PC-9 (cell line): ENCODE data around the gene OTOP2. TPM values are rescaled to one million over a fixed set of nuclear protein-coding genes. Genes with fewer than 3 reads are reported as not detected.

Source experiments
- BruUV-seq: library from RNA; stranded (reverse); fragments of 400-500 nt; replicated peaks from 2 replicates; lab custom pipeline; 2021; lab: Mats Ljungman, UMichigan
- CTCF ChIA-PET: fragments of 300-600 bp; sonication (Branson Sonifier 250); formaldehyde crosslinking; loops from one replicate; lab custom pipeline; 2022; ENCODE audit warnings: antibody characterized with exemption; lab: Charles Lee
- POLR2A ChIA-PET: fragments of 300-600 bp; sonication (Branson Sonifier 250); formaldehyde crosslinking; loops from one replicate; lab custom pipeline; 2022; ENCODE audit warnings: antibody characterized with exemption; ENCODE audit not compliant: unreplicated experiment; lab: Charles Lee
- DNase-seq, 2 experiments: peaks; one replicate each; pipeline versions ENCODE4 v3.0.0 to v3.0.0-alpha.2; 2015 to 2022; ENCODE audit warnings: mixed read lengths in 1 of 2
- H2AFZ ChIP-seq: fragments of 200-600 bp; sonication (generic); 2 replicates; pipeline ENCODE4 v1.8.1; 2017; ENCODE audit warnings: antibody characterized with exemption
- H3F3A ChIP-seq: fragments of 200-600 bp; sonication (generic); 2 replicates; pipeline ENCODE4 v1.8.1; 2017; ENCODE audit warnings: antibody characterized with exemption, mild to moderate bottlenecking, low read depth; ENCODE audit not compliant: insufficient read depth
- H3K27ac ChIP-seq: fragments of 200-600 bp; sonication (generic); 2 replicates; pipeline ENCODE4 v1.6.1; 2016; ENCODE audit warnings: mixed run types
- H3K27me3 ChIP-seq: fragments of 200-600 bp; sonication (generic); 2 replicates; pipeline ENCODE4 v1.6.1; 2016; ENCODE audit warnings: low read depth, mixed run types; ENCODE audit not compliant: insufficient read depth
- H3K36me3 ChIP-seq: fragments of 200-600 bp; sonication (generic); 2 replicates; pipeline ENCODE4 v1.6.1; 2016; ENCODE audit warnings: low read depth, mixed run types
- H3K4me1 ChIP-seq: fragments of 200-600 bp; sonication (generic); replicated peaks from 2 replicates; pipeline ENCODE4 v1.6.1; 2016; ENCODE audit warnings: mixed run types; ENCODE audit not compliant: insufficient read depth
- H3K4me2 ChIP-seq: fragments of 200-600 bp; sonication (generic); 2 replicates; pipeline ENCODE4 v1.6.1; 2017; ENCODE audit warnings: mixed run types
- H3K4me3 ChIP-seq: fragments of 200-600 bp; sonication (generic); 2 replicates; pipeline ENCODE4 v1.6.1; 2016; ENCODE audit warnings: mixed run types
- H3K79me2 ChIP-seq: fragments of 200-600 bp; sonication (generic); 2 replicates; pipeline ENCODE4 v1.6.1; 2017; ENCODE audit warnings: low read depth, mixed run types
- H3K9me2 ChIP-seq: fragments of 200-600 bp; sonication (generic); 2 replicates; pipeline ENCODE4 v1.8.1; 2017; ENCODE audit warnings: mild to moderate bottlenecking; ENCODE audit not compliant: insufficient read depth
- H3K9me3 ChIP-seq: fragments of 200-600 bp; sonication (generic); 2 replicates; pipeline ENCODE4 v1.8.1; 2016; ENCODE audit warnings: low read depth; ENCODE audit not compliant: insufficient read depth
- H4K20me1 ChIP-seq: fragments of 200-600 bp; sonication (generic); 2 replicates; pipeline ENCODE4 v1.8.1; 2017; ENCODE audit not compliant: insufficient read depth
- CTCF ChIP-seq: fragments of 200-600 bp; sonication (generic); conservative IDR thresholded peaks from 2 replicates; pipeline ENCODE4 v1.6.1; 2017; ENCODE audit warnings: mixed run types, antibody characterized with exemption, mild to moderate bottlenecking, moderate library complexity
- EZH2 ChIP-seq: fragments of 200-600 bp; sonication (generic); IDR thresholded peaks from 2 replicates; pipeline ENCODE4 v1.8.0; 2017; ENCODE audit warnings: antibody characterized with exemption, low read depth
- intact Hi-C: fragments of 100-400 bp; cut with micrococcal nuclease; formaldehyde crosslinking; loops from one replicate; pipeline ENCODE4 v1.10.0; 2022; ENCODE audit not compliant: unreplicated experiment
- total RNA-seq: library from RNA; stranded (reverse); gene quantifications from 2 replicates; pipeline ENCODE4 v1.2.3, GENCODE V29; 2021

The OTOP2 gene
- total RNA-seq, 1 experiment from 2014 or later: not detected

GRCh38 chr17:74893936-74894671, 30.0 kb upstream of the OTOP2 start:
- Histone ChIP-seq H3K79me2 (no peaks in the 10 kb centered on the region), H3K4me3 (no peak overlapping the region), H3F3A (no peaks in the 10 kb centered on the region), H3K9me2 (no peaks in the 10 kb centered on the region), H3K27ac (no peak overlapping the region), H3K36me3 (no peaks in the 10 kb centered on the region), H3K9me3 (no peaks in the 10 kb centered on the region), H3K4me2 (no peak overlapping the region), H3K4me1 (no peaks in the 10 kb centered on the region), H4K20me1 (no peaks in the 10 kb centered on the region), H2AFZ (no peak overlapping the region), H3K27me3 (peaks cover 37% of the 10 kb centered on the region)
- no peak for DNase-seq
- BruUV-seq: no TSS peak
- ChIA-PET POLR2A (no interaction called here), CTCF (no interaction called here)
- TF ChIP-seq EZH2 (no peak), CTCF (no peak)
- intact Hi-C loops: no loop called here

- Histone ChIP-seq H3K4me3 (no peak overlapping the region), H4K20me1 (no peaks in the 10 kb centered on the region), H3K9me3 (no peaks in the 10 kb centered on the region), H3F3A (no peaks in the 10 kb centered on the region), H3K4me1 (no peaks in the 10 kb centered on the region), H3K27ac (no peak overlapping the region), H3K79me2 (no peaks in the 10 kb centered on the region), H3K4me2 (no peak overlapping the region), H2AFZ (no peak overlapping the region), H3K36me3 (no peaks in the 10 kb centered on the region), H3K9me2 (no peaks in the 10 kb centered on the region), H3K27me3 (peaks cover 46% of the 10 kb centered on the region)
- POLR2A ChIA-PET: interaction anchor here (0.5 kb wide), 2 partner anchors 25 to 977 kb away, joined by 4 to 6 read pairs; no protein-coding TSS in a partner anchor
- CTCF ChIA-PET: interaction anchor here (0.6 kb wide), 1 partner anchor 229 kb away, joined by 3 read pairs; no protein-coding TSS in a partner anchor
- intact Hi-C loops: no loop called here
- BruUV-seq: no TSS peak
- TF ChIP-seq CTCF (no peak), EZH2 (no peak)
- no peak for DNase-seq
Observed at GRCh38 chr17:74898376-74898946, 25.6 kb upstream of the OTOP2 start.

- TF ChIP-seq EZH2 (no peak), CTCF (no peak)
- Histone ChIP-seq H3K27ac (no peak overlapping the region), H3F3A (no peaks in the 10 kb centered on the region), H3K36me3 (no peaks in the 10 kb centered on the region), H3K4me1 (no peaks in the 10 kb centered on the region), H3K79me2 (no peaks in the 10 kb centered on the region), H3K27me3 (peaks cover 33% of the 10 kb centered on the region), H3K9me3 (no peaks in the 10 kb centered on the region), H2AFZ (no peak overlapping the region), H3K9me2 (no peaks in the 10 kb centered on the region), H3K4me3 (no peak overlapping the region), H4K20me1 (no peaks in the 10 kb centered on the region), H3K4me2 (no peak overlapping the region)
- DNase-seq: no peak
- intact Hi-C loops: no loop called here
- ChIA-PET CTCF (no interaction called here), POLR2A (no interaction called here)
- no TSS peak for BruUV-seq
Observed at GRCh38 chr17:74900208-74900607, 23.9 kb upstream of the OTOP2 start.
